GM23338 (cell line): Measurements from ENCODE around the gene TACC3.

Experiments used
- CREB1 ChIP-seq: fragments of 250-450 bp; sonication (Bioruptor Pico); IDR thresholded peaks from 2 replicates; pipeline ENCODE4 v1.5.0; 2020; ENCODE audit warnings: low read depth, mild to moderate bottlenecking, moderate library complexity
- EZH2 ChIP-seq: fragments of 200-600 bp; sonication (generic); IDR thresholded peaks from one replicate; pipeline ENCODE4 v1.8.0; 2017; ENCODE audit warnings: antibody characterized with exemption, mild to moderate bottlenecking, low read depth; ENCODE audit not compliant: unreplicated experiment
- POLR2AphosphoS5 ChIP-seq: IDR thresholded peaks from 2 replicates; pipeline ENCODE4 v1.6.1; 2016; ENCODE audit warnings: antibody characterized with exemption, low read depth
- TF ChIP-seq, protein P1 (sequence below), 2 experiments: fragments of 200-600 bp in 1 of 2; sonication (generic) in 1 of 2; conservative IDR thresholded peaks; 2 replicates each; pipeline versions ENCODE4 v1.5.1 to v1.6.1; 2016 to 2017; ENCODE audit warnings: antibody characterized with exemption in 2 of 2, low read depth in 2 of 2, mild to moderate bottlenecking in 2 of 2, moderate library complexity in 1 of 2

DNA sequence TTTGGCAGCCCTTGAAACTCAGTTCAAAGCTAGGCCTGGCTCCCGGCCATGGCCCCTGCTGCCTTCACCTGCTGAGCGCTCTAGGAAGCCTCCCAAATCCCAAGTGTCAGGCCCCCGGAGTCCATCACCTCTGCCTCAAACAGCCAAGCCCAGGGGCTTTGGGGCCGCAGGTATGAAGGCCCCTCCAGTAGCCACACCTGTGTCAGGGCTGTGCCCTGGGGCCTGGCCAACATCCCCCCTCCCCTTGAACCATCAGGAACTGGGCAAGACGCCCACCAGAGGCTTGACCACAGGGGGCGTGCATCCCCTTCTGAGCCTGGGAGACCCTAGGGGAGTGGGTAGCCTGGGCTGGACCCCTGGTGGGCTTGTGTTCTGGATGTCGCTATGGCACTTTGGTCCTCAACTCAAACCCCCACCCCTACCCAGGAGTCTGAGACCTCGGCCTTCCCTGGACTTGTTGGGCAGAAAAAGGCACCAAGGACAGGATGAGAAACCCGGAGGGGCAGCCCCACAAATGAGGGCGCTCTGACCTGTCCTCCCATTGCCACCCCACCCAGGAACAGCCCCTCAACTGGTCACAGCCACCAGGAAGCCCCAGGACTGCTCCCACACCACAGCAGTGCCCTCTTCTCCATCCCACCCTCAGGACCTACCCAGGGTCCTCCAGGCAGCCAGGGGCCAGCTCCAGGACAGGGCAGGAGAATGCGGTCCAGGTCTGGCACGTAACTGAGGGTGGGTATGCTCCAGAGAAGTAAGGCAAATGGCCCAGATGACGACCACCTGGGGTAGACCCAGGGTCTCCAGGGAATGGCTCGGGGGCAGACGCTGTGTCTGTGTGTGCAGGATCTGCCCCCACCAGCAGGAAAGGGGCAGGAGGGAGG, 5.0 kb upstream of the TACC3 start:
- TF ChIP-seq, protein P1, sequence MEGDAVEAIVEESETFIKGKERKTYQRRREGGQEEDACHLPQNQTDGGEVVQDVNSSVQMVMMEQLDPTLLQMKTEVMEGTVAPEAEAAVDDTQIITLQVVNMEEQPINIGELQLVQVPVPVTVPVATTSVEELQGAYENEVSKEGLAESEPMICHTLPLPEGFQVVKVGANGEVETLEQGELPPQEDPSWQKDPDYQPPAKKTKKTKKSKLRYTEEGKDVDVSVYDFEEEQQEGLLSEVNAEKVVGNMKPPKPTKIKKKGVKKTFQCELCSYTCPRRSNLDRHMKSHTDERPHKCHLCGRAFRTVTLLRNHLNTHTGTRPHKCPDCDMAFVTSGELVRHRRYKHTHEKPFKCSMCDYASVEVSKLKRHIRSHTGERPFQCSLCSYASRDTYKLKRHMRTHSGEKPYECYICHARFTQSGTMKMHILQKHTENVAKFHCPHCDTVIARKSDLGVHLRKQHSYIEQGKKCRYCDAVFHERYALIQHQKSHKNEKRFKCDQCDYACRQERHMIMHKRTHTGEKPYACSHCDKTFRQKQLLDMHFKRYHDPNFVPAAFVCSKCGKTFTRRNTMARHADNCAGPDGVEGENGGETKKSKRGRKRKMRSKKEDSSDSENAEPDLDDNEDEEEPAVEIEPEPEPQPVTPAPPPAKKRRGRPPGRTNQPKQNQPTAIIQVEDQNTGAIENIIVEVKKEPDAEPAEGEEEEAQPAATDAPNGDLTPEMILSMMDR (conservative IDR thresholded peaks at IDR 0.05; ENCODE audit: low read depth in 2 of 2), result peak; percentile 17 to 24; a peak in 1 of 4 replicates
- no peak for TF ChIP-seq EZH2
- no peak for TF ChIP-seq CREB1 (CRISPR knock-in tag)
- TF ChIP-seq POLR2AphosphoS5, result peak; percentile 18; the same call in 1 of the 2 replicates
